HUDEP-2 (cell line): ENCODE measurements around the gene RTN3.
"Not testable (repeated sequence)": the region's sequence is repeated elsewhere in the genome, so short reads cannot be mapped to it uniquely, and the experiment has no call there.

ENCODE experiments used
- DNase-seq, 76 experiments: peaks; one replicate each; lab custom pipeline; 2025; ENCODE audit not compliant: unreplicated experiment in 76 of 76; lab: John Stamatoyannopoulos, UW

Gene RTN3

GRCh38 chr11:63681321-63682065 lies at the start of gene RTN3:
Gene RTN3, plus strand, starts transcription at chr11:63681500. Its CDS starts 137 bp downstream, at chr11:63681637.
- DNase-seq, result peak; percentile 29 to 98 (median 94)

- DNase-seq, result peak in 43 of 76 experiments; percentile 2 to 54 (median 22)
These were observed 45.4 kb upstream of the RTN3 start for GRCh38 chr11:63635762-63636465.

GRCh38 chr11:63638436-63638835 lies 42.9 kb upstream of the RTN3 start:
- not testable (repeated sequence) for DNase-seq

GRCh38 chr11:63639199-63639832 lies 42.0 kb upstream of the RTN3 start:
- DNase-seq, result peak in 6 of 76 experiments; percentile 4 to 24 (median 8)

- DNase-seq, result no peak
These were observed 39.6 kb upstream of the RTN3 start for GRCh38 chr11:63641727-63642126.

GRCh38 chr11:63643205-63643604 lies 38.1 kb upstream of the RTN3 start:
- DNase-seq, result no peak

- DNase-seq, result no peak
These were observed 28.6 kb upstream of the RTN3 start for GRCh38 chr11:63652671-63653070.

GRCh38 chr11:63660972-63661371 lies 20.3 kb upstream of the RTN3 start:
- DNase-seq, result no peak

GRCh38 chr11:63663809-63664208 lies 17.5 kb upstream of the RTN3 start:
- no peak for DNase-seq

- no peak for DNase-seq
These were observed 14.4 kb upstream of the RTN3 start for GRCh38 chr11:63666874-63667273.

GRCh38 chr11:63667995-63668795 lies 13.1 kb upstream of the RTN3 start:
- DNase-seq, result peak in 6 of 76 experiments; percentile 5 to 12 (median 11)

GRCh38 chr11:63670096-63670432 lies 11.2 kb upstream of the RTN3 start:
- no peak for DNase-seq

GRCh38 chr11:63670433-63671321 lies 10.6 kb upstream of the RTN3 start:
- DNase-seq, result peak in 48 of 76 experiments; percentile 4 to 78 (median 34)

- peak in 75 of 76 experiments; percentile 32 to 98 (median 96) for DNase-seq
These were observed 9.8 kb upstream of the RTN3 start, which contains the start of gene ATL3 for GRCh38 chr11:63671322-63672155. Gene ATL3, minus strand, starts transcription at chr11:63671376. Its CDS starts 41 bp downstream, at chr11:63671335.

GRCh38 chr11:63672156-63672463 lies 9.2 kb upstream of the RTN3 start:
- DNase-seq, result no peak

GRCh38 chr11:63672936-63673539 lies 8.3 kb upstream of the RTN3 start:
- no peak for DNase-seq

GRCh38 chr11:63673579-63673978 lies 7.7 kb upstream of the RTN3 start:
- no peak for DNase-seq

- DNase-seq, result no peak
These were observed 423 bp upstream of the RTN3 start for GRCh38 chr11:63680834-63681320.
